Measurements from ENCODE around the gene PSMC3IP. TPM values are rescaled to one million over a fixed set of nuclear protein-coding genes. Genes with fewer than 3 reads are reported as not detected.

The PSMC3IP gene
- total RNA-seq, 1 experiment from 2014 or later = 19.2 TPM

- in situ Hi-C loops (cut with HindIII; ENCODE audit: low pct_unique_long_range_greater_than_20kb, low sequenced_read_pairs) = no loop called here
- no peak for DNase-seq (ENCODE audit: low read depth, low spot score)
- no peak overlapping the region for H3K27ac ChIP-seq (ENCODE audit: low read length)
- H3K9me3 ChIP-seq (ENCODE audit: control insufficient read depth, insufficient read depth, low read depth, low read length) = no peaks in the 10 kb centered on the region
- H3K36me3 ChIP-seq (ENCODE audit: control insufficient read depth, insufficient read depth, low read length) = peaks cover 5% of the 10 kb centered on the region; the same call in 1 of the 2 replicates
- peaks cover 8% of the 10 kb centered on the region for H3K4me1 ChIP-seq (ENCODE audit: control insufficient read depth, insufficient read depth, low read length)
- BruUV-seq (replicated peaks) = no TSS peak
- POLR2A ChIA-PET = no interaction called here
- intact Hi-C loops (cut with micrococcal nuclease; ENCODE audit: unreplicated experiment) = loop anchor here (5.0 kb wide), 1 partner anchor 97 kb away; the partner anchor contains the start of gene PLEKHH3
- TF ChIP-seq TCF7L2 (IDR thresholded peaks at IDR 0.05; ENCODE audit: low read depth, low read length) = no peak
- TF ChIP-seq REST (IDR thresholded peaks at IDR 0.05; ENCODE audit: insufficient read depth in 1 of 2, low read depth in 2 of 2, low read length in 1 of 2) = no peak
- no peak for TF ChIP-seq POLR2AphosphoS5 (IDR thresholded peaks at IDR 0.05; ENCODE audit: low read depth, low read length)
- TF ChIP-seq SIN3A (IDR thresholded peaks at IDR 0.05; ENCODE audit: borderline replicate concordance, insufficient read depth, low read depth, low read length) = no peak
- no peak for TF ChIP-seq CTCF (IDR thresholded peaks at IDR 0.05)
- no peak for ATAC-seq
- CTCF ChIA-PET = interaction anchor here (0.6 kb wide), 1 partner anchor 363 kb away, joined by 4 read pairs; no protein-coding TSS in a partner anchor
- no peaks in the 10 kb centered on the region for H3K27me3 ChIP-seq (ENCODE audit: control insufficient read depth, insufficient read depth, low read length)
- no peak overlapping the region for H3K4me3 ChIP-seq (ENCODE audit: low read depth in 2 of 2, low read length in 2 of 2)
Measured at GRCh38 chr17:42579794-42580551, 2.4 kb upstream of the PSMC3IP start.

GRCh38 chr17:42578282-42578869 is 847 bp upstream of the PSMC3IP start:
- CTCF ChIA-PET = interaction anchor here (0.5 to 3.0 kb wide), 10 partner anchors 8 to 358 kb away, joined by 3 to 14 read pairs (median 3); no protein-coding TSS in a partner anchor
- DNase-seq (ENCODE audit: low read depth, low spot score) (peak; percentile 24), ATAC-seq (peak; percentile 61)
- TF ChIP-seq CTCF (IDR thresholded peaks at IDR 0.05) = peak; percentile 71
- no peak for TF ChIP-seq REST (IDR thresholded peaks at IDR 0.05; ENCODE audit: insufficient read depth in 1 of 2, low read depth in 2 of 2, low read length in 1 of 2)
- Histone ChIP-seq H3K36me3 (ENCODE audit: control insufficient read depth, insufficient read depth, low read length) (peaks cover 4% of the 10 kb centered on the region; the same call in 1 of the 2 replicates), H3K9me3 (ENCODE audit: control insufficient read depth, insufficient read depth, low read depth, low read length) (no peaks in the 10 kb centered on the region), H3K27ac (ENCODE audit: low read length) (peak overlapping the region; percentile 91), H3K27me3 (ENCODE audit: control insufficient read depth, insufficient read depth, low read length) (no peaks in the 10 kb centered on the region), H3K4me1 (ENCODE audit: control insufficient read depth, insufficient read depth, low read length) (peaks cover 11% of the 10 kb centered on the region), H3K4me3 (ENCODE audit: low read depth in 2 of 2, low read length in 2 of 2) (peak overlapping the region; percentile 69 to 92)
- POLR2A ChIA-PET = no interaction called here
- in situ Hi-C loops (cut with HindIII; ENCODE audit: low pct_unique_long_range_greater_than_20kb, low sequenced_read_pairs) = no loop called here
- intact Hi-C loops (cut with micrococcal nuclease; ENCODE audit: unreplicated experiment) = loop anchor here (5.0 kb wide), 1 partner anchor 99 kb away; the partner anchor contains the start of gene PLEKHH3
- no TSS peak for BruUV-seq (replicated peaks)
